Tibial nerve (tissue), 4 donors: ENCODE data around the gene MYO7A.

Experiments used
- EP300 ChIP-seq, 2 donors: sonication (generic); formaldehyde crosslinking; IDR thresholded peaks; one replicate each; pipeline ENCODE4 v1.6.1; 2017; ENCODE audit warnings: antibody characterized with exemption in 2 of 2, mild to moderate bottlenecking in 1 of 2
- POLR2A ChIP-seq, 2 donors: fragments of 450-650 bp; IDR thresholded peaks; one replicate each; pipeline ENCODE4 v1.6.1; 2017; ENCODE audit warnings: antibody characterized with exemption in 2 of 2, mild to moderate bottlenecking in 2 of 2, moderate library complexity in 2 of 2
- TF ChIP-seq, protein P1 (sequence below), 5 experiments: fragments of 200-600 bp in 3 of 5; fragments of 450-650 bp in 2 of 5; sonication (generic) in 3 of 5; IDR thresholded peaks; one replicate each; pipeline ENCODE4 v1.5.1; 2016 to 2019; ENCODE audit warnings: antibody characterized with exemption in 5 of 5, mild to moderate bottlenecking in 3 of 5, moderate library complexity in 2 of 5

DNA sequence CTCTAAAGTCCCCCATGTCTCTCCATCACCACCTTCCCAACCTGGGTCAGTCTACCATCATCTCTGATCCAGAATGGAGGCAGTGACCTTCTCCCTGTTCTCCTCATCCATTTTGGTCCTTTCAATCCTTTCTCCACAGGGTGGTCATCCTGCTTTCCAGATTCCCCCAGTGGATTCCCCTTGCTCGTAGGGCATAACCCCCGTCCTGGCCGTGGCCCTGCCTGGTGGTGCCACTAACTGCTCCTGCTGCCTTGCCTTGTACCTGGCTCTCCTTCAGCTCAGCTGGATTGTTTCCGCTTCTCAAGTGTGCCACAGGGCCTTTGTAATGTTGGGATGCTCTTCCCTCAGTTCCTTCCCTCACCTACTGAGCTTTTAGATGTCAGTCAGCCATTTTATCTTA, 81.6 kb downstream of the MYO7A start:
- TF ChIP-seq, protein P1, sequence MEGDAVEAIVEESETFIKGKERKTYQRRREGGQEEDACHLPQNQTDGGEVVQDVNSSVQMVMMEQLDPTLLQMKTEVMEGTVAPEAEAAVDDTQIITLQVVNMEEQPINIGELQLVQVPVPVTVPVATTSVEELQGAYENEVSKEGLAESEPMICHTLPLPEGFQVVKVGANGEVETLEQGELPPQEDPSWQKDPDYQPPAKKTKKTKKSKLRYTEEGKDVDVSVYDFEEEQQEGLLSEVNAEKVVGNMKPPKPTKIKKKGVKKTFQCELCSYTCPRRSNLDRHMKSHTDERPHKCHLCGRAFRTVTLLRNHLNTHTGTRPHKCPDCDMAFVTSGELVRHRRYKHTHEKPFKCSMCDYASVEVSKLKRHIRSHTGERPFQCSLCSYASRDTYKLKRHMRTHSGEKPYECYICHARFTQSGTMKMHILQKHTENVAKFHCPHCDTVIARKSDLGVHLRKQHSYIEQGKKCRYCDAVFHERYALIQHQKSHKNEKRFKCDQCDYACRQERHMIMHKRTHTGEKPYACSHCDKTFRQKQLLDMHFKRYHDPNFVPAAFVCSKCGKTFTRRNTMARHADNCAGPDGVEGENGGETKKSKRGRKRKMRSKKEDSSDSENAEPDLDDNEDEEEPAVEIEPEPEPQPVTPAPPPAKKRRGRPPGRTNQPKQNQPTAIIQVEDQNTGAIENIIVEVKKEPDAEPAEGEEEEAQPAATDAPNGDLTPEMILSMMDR (IDR thresholded peaks at IDR 0.05), result no peak
- no peak for TF ChIP-seq POLR2A (IDR thresholded peaks at IDR 0.05)
- no peak for TF ChIP-seq EP300 (IDR thresholded peaks at IDR 0.05)
